Fibroblast of lung (primary cell): ENCODE data around the gene SCTR. TPM values are rescaled to one million over a fixed set of nuclear protein-coding genes. Genes with fewer than 3 reads are reported as not detected.

Source experiments
- DNase-seq, 2 donors: peaks; one replicate each; pipeline versions ENCODE4 v3.0.0 to v3.0.0-alpha.2; 2010; ENCODE audit warnings: low read depth in 2 of 2
- H2AFZ ChIP-seq: 2 replicates; pipeline ENCODE4 v1.5.1; 2012; ENCODE audit warnings: low read length, control low read depth, inconsistent platforms
- H3K27ac ChIP-seq: 2 replicates; pipeline ENCODE4 v1.5.1; 2011; ENCODE audit warnings: low read length, control low read depth; ENCODE audit not compliant: insufficient read depth
- H3K27me3 ChIP-seq: 2 replicates; pipeline ENCODE4 v1.5.1; 2011; ENCODE audit warnings: mild to moderate bottlenecking, low read length; ENCODE audit not compliant: control insufficient read depth, insufficient read depth
- H3K36me3 ChIP-seq: 2 replicates; pipeline ENCODE4 v1.5.1; 2011; ENCODE audit warnings: low read length; ENCODE audit not compliant: control insufficient read depth, insufficient read depth
- H3K4me1 ChIP-seq: 2 replicates; pipeline ENCODE4 v1.5.1; 2011; ENCODE audit warnings: low read length; ENCODE audit not compliant: control insufficient read depth, insufficient read depth; ENCODE audit errors: extremely low read depth
- H3K4me2 ChIP-seq: 2 replicates; pipeline ENCODE4 v1.5.1; 2011; ENCODE audit warnings: low read length, control low read depth; ENCODE audit not compliant: insufficient read depth; ENCODE audit errors: extremely low read depth
- H3K4me3 ChIP-seq, 4 experiments: fragments of 200-600 bp in 1 of 4; sonication (generic) in 1 of 4; replicated peaks in 1 of 4; 2 replicates each; pipeline ENCODE4 v1.5.1; 2011 to 2016; ENCODE audit warnings: low read length in 4 of 4, low read depth in 3 of 4, mild to moderate bottlenecking in 3 of 4, control low read depth in 2 of 4, inconsistent platforms in 1 of 4, mixed read lengths in 1 of 4; ENCODE audit not compliant: insufficient read depth in 1 of 4; ENCODE audit errors: control extremely low read depth in 1 of 4
- H3K79me2 ChIP-seq: 2 replicates; pipeline ENCODE4 v1.5.1; 2012; ENCODE audit warnings: mild to moderate bottlenecking, low read length, inconsistent platforms; ENCODE audit not compliant: control insufficient read depth, insufficient read depth
- H3K9ac ChIP-seq: 2 replicates; pipeline ENCODE4 v1.5.1; 2011; ENCODE audit warnings: mild to moderate bottlenecking, low read length, control low read depth; ENCODE audit not compliant: insufficient read depth
- H3K9me3 ChIP-seq: 2 replicates; pipeline ENCODE4 v1.5.1; 2012; ENCODE audit warnings: low read depth, low read length; ENCODE audit not compliant: control insufficient read depth, insufficient read depth
- H4K20me1 ChIP-seq: 2 replicates; pipeline ENCODE4 v1.5.1; 2011; ENCODE audit warnings: low read length; ENCODE audit not compliant: control insufficient read depth, insufficient read depth; ENCODE audit errors: extremely low read depth
- EZH2 ChIP-seq: IDR thresholded peaks from 2 replicates; pipeline ENCODE4 v1.5.1; 2012; ENCODE audit warnings: low read length, control low read depth, mild to moderate bottlenecking; ENCODE audit errors: missing control alignments
- polyA plus RNA-seq, 2 donors: library from polyadenylated mRNA; depleted of rRNA in 1 of 2; stranded (reverse) in 1 of 2; unstranded in 1 of 2; fragments of >200 nt; gene quantifications; 2 replicates each; pipeline ENCODE4 v1.2.1, GENCODE V29; 2011 to 2012; ENCODE audit warnings: missing spikeins in 1 of 2
- total RNA-seq: library from RNA; depleted of rRNA; stranded (reverse); fragments of >200 nt; gene quantifications from 2 replicates; pipeline ENCODE4 v1.2.1, GENCODE V29; 2014
- TF ChIP-seq, protein P1 (sequence below), 2 donors: IDR thresholded peaks in 1 of 2; conservative IDR thresholded peaks in 1 of 2; 1 replicate in 1 of 2; 2 replicates in 1 of 2; pipeline ENCODE4 v1.5.1; 2011 to 2012; ENCODE audit warnings: low read length in 2 of 2, control low read depth in 1 of 2, inconsistent platforms in 1 of 2, low read depth in 1 of 2, mild to moderate bottlenecking in 1 of 2

Gene SCTR
- total and polyA plus RNA-seq, 2 donors (not counting 1 experiment from before 2014, with no cell fraction given), result not detected

DNA sequence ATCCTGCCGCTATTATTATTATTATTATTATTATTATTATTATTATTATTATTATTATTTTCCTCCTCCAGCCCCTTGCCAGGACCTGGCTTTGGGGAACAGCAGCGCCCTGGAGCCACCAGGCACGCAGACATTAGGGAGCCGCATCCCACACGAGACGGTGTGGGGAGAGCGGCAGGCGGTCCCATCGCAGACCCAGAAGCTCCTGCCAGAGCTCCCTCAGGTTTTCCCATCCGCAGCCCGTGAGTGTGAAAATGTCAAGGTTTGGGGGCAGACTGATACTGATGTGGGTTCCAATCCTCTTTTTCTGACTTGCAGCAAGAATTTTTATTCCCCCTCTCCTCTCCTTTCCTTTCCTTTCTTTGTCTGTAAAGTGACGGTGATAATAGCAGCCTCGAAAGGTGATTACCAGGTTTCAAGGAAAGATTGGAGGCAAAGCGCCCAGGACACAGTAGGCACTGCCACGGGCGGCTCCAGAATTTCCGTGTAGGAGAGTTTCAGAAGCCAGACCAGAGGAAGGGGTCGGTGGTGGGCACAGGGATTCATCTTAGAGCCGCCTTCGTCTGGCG is 816 bp downstream of the SCTR start:
- no peaks in the 10 kb centered on the region for H3K36me3 ChIP-seq
- H4K20me1 ChIP-seq, result no peaks in the 10 kb centered on the region
- H3K9me3 ChIP-seq, result no peaks in the 10 kb centered on the region
- no peak overlapping the region for H2AFZ ChIP-seq
- H3K4me1 ChIP-seq, result no peaks in the 10 kb centered on the region
- H3K4me2 ChIP-seq, result no peak overlapping the region
- DNase-seq, result no peak
- no peak overlapping the region for H3K9ac ChIP-seq
- no peaks in the 10 kb centered on the region for H3K79me2 ChIP-seq
- TF ChIP-seq, protein P1, sequence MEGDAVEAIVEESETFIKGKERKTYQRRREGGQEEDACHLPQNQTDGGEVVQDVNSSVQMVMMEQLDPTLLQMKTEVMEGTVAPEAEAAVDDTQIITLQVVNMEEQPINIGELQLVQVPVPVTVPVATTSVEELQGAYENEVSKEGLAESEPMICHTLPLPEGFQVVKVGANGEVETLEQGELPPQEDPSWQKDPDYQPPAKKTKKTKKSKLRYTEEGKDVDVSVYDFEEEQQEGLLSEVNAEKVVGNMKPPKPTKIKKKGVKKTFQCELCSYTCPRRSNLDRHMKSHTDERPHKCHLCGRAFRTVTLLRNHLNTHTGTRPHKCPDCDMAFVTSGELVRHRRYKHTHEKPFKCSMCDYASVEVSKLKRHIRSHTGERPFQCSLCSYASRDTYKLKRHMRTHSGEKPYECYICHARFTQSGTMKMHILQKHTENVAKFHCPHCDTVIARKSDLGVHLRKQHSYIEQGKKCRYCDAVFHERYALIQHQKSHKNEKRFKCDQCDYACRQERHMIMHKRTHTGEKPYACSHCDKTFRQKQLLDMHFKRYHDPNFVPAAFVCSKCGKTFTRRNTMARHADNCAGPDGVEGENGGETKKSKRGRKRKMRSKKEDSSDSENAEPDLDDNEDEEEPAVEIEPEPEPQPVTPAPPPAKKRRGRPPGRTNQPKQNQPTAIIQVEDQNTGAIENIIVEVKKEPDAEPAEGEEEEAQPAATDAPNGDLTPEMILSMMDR (conservative IDR thresholded peaks at IDR 0.05 in 1 of 2, IDR thresholded peaks at IDR 0.05 in 1 of 2; ENCODE audit: low read depth in 1 of 2, low read length in 2 of 2), result no peak
- no peak for TF ChIP-seq EZH2
- H3K27me3 ChIP-seq, result peaks cover 17% of the 10 kb centered on the region
- no peak overlapping the region for H3K4me3 ChIP-seq
- no peak overlapping the region for H3K27ac ChIP-seq

DNA sequence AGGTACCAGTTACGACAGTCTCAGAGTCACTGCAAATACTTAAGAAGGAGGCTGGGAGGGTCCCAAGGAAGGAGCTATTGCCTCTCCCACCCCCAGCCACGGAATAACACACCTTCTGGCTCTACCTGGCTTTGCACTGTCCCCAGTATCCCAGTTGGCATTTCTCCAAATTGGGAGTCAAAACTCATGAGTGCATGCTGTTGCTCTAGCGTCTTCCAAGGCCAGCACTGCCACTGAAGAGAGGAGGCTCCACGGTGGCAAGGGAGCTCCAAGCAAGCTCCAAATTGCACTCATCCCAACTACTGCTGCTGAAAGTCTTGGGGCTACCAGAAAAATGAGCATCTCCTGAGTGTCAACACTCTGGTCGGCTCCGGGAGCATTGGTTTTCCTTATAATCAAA is 1.6 kb downstream of the SCTR start:
- no peak for TF ChIP-seq EZH2
- TF ChIP-seq, protein P1 (conservative IDR thresholded peaks at IDR 0.05 in 1 of 2, IDR thresholded peaks at IDR 0.05 in 1 of 2; ENCODE audit: low read depth in 1 of 2, low read length in 2 of 2), result no peak
- H3K9me3 ChIP-seq, result no peaks in the 10 kb centered on the region
- H3K27ac ChIP-seq, result no peak overlapping the region

DNA sequence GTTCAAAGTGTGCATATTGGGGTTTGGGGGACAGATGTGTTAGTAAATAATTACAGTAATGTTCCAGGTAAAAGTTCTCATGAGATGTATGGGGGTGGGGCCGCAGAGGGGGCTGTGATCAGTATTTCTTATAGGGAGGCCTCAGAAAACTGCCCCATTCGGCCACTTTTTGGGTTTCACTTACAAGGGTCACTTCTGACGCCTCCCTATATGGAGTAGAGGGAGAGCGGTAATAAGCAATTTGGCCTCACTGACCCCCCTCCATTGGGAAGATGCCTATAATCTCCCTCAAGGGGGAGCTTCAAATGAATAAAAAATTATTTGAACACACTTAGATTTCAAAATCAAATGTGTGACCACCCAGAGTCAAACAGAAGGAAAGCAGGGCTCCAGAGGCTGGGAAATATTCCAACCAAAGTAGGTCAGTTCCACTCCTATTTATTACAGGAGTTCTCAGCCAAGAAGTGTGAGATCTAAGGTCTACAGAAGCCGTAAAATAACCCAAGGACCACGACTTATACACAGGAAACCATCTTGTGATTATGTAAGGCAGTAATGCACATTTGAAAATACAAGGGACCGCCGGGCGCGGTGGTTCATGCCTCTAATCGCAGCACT is 2.7 kb downstream of the SCTR start:
- no peak overlapping the region for H3K9ac ChIP-seq
- H3K4me1 ChIP-seq, result no peaks in the 10 kb centered on the region
- no peak for DNase-seq
- no peaks in the 10 kb centered on the region for H3K36me3 ChIP-seq
- H3K79me2 ChIP-seq, result no peaks in the 10 kb centered on the region
- TF ChIP-seq EZH2, result no peak
- TF ChIP-seq, protein P1 (conservative IDR thresholded peaks at IDR 0.05 in 1 of 2, IDR thresholded peaks at IDR 0.05 in 1 of 2; ENCODE audit: low read depth in 1 of 2, low read length in 2 of 2), result no peak
- H3K9me3 ChIP-seq, result no peaks in the 10 kb centered on the region
- no peaks in the 10 kb centered on the region for H4K20me1 ChIP-seq
- no peak overlapping the region for H3K4me2 ChIP-seq
- no peak overlapping the region for H2AFZ ChIP-seq
- H3K27ac ChIP-seq, result no peak overlapping the region
- no peak overlapping the region for H3K4me3 ChIP-seq
- H3K27me3 ChIP-seq, result peaks cover 17% of the 10 kb centered on the region

More for the DNA sequence above, 1.6 kb downstream of the SCTR start:
- no peaks in the 10 kb centered on the region for H3K79me2 ChIP-seq
- no peak overlapping the region for H3K4me2 ChIP-seq
- no peak overlapping the region for H3K9ac ChIP-seq
- H3K36me3 ChIP-seq, result no peaks in the 10 kb centered on the region
- no peaks in the 10 kb centered on the region for H4K20me1 ChIP-seq
- peaks cover 17% of the 10 kb centered on the region for H3K27me3 ChIP-seq
- no peak overlapping the region for H2AFZ ChIP-seq
- no peak for DNase-seq
- no peak overlapping the region for H3K4me3 ChIP-seq
- H3K4me1 ChIP-seq, result no peaks in the 10 kb centered on the region
